Activated CD4-positive, alpha-beta T cell treated with anti-CD3 and anti-CD28 coated beads, Interleukin-2, amount 10 ng/mL, durations not matched to agents 7 days and 5 days (primary cell): ENCODE measurements around the gene PSME3. TPM values are rescaled to one million over a fixed set of nuclear protein-coding genes. Genes with fewer than 3 reads are reported as not detected.
"Not testable (repeated sequence)": the region's sequence is repeated elsewhere in the genome, so short reads cannot be mapped to it uniquely, and the experiment has no call there.

ENCODE experiments used
- CTCF ChIA-PET: fragments of 350-600 bp; sonication (Branson Sonifier 250); formaldehyde crosslinking; loops from one replicate; lab custom pipeline; 2021; ENCODE audit warnings: antibody characterized with exemption; lab: Charles Lee
- POLR2A ChIA-PET: fragments of 350-600 bp; sonication (Branson Sonifier 250); formaldehyde crosslinking; loops from one replicate; lab custom pipeline; 2021; ENCODE audit warnings: antibody characterized with exemption; lab: Charles Lee
- DNase-seq: peaks from one replicate; pipeline ENCODE4 v3.0.0-alpha.2; 2020
- H3K27ac Mint-ChIP-seq: one replicate; pipeline ENCODE4 v1.8.0; 2021; ENCODE audit warnings: mild to moderate bottlenecking, moderate library complexity, mixed read lengths
- H3K27me3 Mint-ChIP-seq: one replicate; pipeline ENCODE4 v1.8.0; 2021; ENCODE audit warnings: mixed read lengths
- H3K36me3 Mint-ChIP-seq: one replicate; pipeline ENCODE4 v1.8.0; 2021; ENCODE audit warnings: low read depth, mixed read lengths
- H3K4me1 Mint-ChIP-seq: one replicate; pipeline ENCODE4 v1.8.0; 2021; ENCODE audit warnings: mixed read lengths
- H3K4me3 Mint-ChIP-seq: one replicate; pipeline ENCODE4 v1.8.0; 2021; ENCODE audit warnings: mild to moderate bottlenecking, moderate library complexity, mixed read lengths
- H3K9me3 Mint-ChIP-seq: one replicate; pipeline ENCODE4 v1.8.0; 2021; ENCODE audit warnings: mixed read lengths
- total RNA-seq, 2 experiments: library from RNA; stranded (reverse); gene quantifications; one replicate each; pipeline ENCODE4 v1.2.3, GENCODE V29; 2021

The PSME3 gene
- total RNA-seq, 2 experiments from 2014 or later, result 110 to 111 TPM

- Mint-ChIP-seq H3K36me3 (no peaks in the 10 kb centered on the region), H3K27ac (no peak overlapping the region), H3K4me3 (no peak overlapping the region), H3K4me1 (no peaks in the 10 kb centered on the region), H3K9me3 (peaks cover 5% of the 10 kb centered on the region), H3K27me3 (peaks cover 20% of the 10 kb centered on the region)
- ChIA-PET POLR2A (no interaction called here), CTCF (no interaction called here)
- DNase-seq, result no peak
Measured at GRCh38 chr17:42873315-42873714, 40.1 kb downstream of the PSME3 start.

- H3K4me3 Mint-ChIP-seq, H3K27ac Mint-ChIP-seq, POLR2A ChIA-PET, H3K4me1 Mint-ChIP-seq, H3K9me3 Mint-ChIP-seq, CTCF ChIA-PET, DNase-seq, H3K36me3 Mint-ChIP-seq: not testable (repeated sequence)
- H3K27me3 Mint-ChIP-seq, result peaks cover 25% of the 10 kb centered on the region
Measured at GRCh38 chr17:42873932-42874695, 40.9 kb downstream of the PSME3 start.

DNA sequence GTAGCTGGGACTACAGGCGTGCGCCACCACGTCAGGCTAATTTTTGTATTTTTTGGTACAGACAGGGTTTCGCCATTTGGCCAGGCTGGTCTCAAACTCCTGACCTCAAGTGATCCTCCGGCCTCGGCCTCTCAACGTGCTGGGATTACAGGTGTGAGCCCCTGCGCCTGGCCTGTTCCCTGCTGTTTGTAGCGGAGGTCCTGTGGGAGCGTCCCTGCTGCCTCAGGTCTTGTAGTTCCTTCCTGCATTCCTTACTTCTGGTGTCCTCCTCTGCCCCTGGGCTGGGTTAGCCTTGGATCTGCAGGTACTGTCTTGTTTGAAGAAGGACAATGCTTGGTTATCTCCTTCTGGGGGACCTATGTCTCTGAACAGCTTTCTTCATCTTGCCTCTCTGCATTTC lies 43.8 kb downstream of the PSME3 start:
- ChIA-PET POLR2A (no interaction called here), CTCF (no interaction called here)
- DNase-seq, result no peak
- Mint-ChIP-seq H3K4me3 (no peak overlapping the region), H3K36me3 (no peaks in the 10 kb centered on the region), H3K9me3 (no peaks in the 10 kb centered on the region), H3K27me3 (peaks cover 24% of the 10 kb centered on the region), H3K4me1 (no peaks in the 10 kb centered on the region), H3K27ac (no peak overlapping the region)

GRCh38 chr17:42878123-42878880 lies 45.1 kb downstream of the PSME3 start:
- ChIA-PET CTCF (interaction anchor here (0.7 kb wide), 1 partner anchor 33 kb away, joined by 3 read pairs; no protein-coding TSS in a partner anchor), POLR2A (no interaction called here)
- no peaks in the 10 kb centered on the region for H3K4me1 Mint-ChIP-seq
- H3K4me3 Mint-ChIP-seq, result no peak overlapping the region
- H3K27ac Mint-ChIP-seq, result no peak overlapping the region
- no peaks in the 10 kb centered on the region for H3K9me3 Mint-ChIP-seq
- no peak for DNase-seq
- no peaks in the 10 kb centered on the region for H3K36me3 Mint-ChIP-seq
- H3K27me3 Mint-ChIP-seq, result peaks cover 24% of the 10 kb centered on the region

GRCh38 chr17:42878924-42879595 lies 45.9 kb downstream of the PSME3 start:
- H3K27ac Mint-ChIP-seq, result no peak overlapping the region
- H3K9me3 Mint-ChIP-seq, result no peaks in the 10 kb centered on the region
- no peaks in the 10 kb centered on the region for H3K36me3 Mint-ChIP-seq
- no peak for DNase-seq
- H3K27me3 Mint-ChIP-seq, result peaks cover 24% of the 10 kb centered on the region
- ChIA-PET POLR2A (no interaction called here), CTCF (interaction anchor here (0.7 kb wide), 1 partner anchor 34 kb away, joined by 3 read pairs; no protein-coding TSS in a partner anchor)
- H3K4me3 Mint-ChIP-seq, result no peak overlapping the region
- H3K4me1 Mint-ChIP-seq, result no peaks in the 10 kb centered on the region

DNA sequence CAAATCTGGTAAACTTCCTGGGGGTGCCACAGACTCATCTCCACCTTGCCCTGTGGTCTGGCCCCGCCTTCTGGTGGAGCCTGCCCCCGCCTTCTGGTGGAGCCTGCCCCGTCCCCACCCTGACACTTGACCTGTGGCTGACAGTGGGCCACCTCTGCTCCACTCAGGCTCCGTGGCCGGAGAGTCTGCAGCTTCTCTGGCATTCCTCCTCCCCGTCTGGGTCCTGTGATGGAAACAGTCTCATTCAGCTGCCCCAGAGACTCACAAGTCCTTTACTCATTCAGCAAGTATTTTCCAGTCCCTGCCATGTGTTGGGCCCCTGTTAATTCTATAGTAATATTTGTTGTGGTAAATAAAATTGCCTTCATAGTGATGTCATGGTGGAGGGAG lies 46.4 kb downstream of the PSME3 start:
- Mint-ChIP-seq H3K27me3 (peaks cover 24% of the 10 kb centered on the region), H3K4me1 (no peaks in the 10 kb centered on the region), H3K9me3 (no peaks in the 10 kb centered on the region), H3K36me3 (no peaks in the 10 kb centered on the region), H3K27ac (no peak overlapping the region), H3K4me3 (no peak overlapping the region)
- ChIA-PET POLR2A (no interaction called here), CTCF (no interaction called here)
- no peak for DNase-seq

DNA sequence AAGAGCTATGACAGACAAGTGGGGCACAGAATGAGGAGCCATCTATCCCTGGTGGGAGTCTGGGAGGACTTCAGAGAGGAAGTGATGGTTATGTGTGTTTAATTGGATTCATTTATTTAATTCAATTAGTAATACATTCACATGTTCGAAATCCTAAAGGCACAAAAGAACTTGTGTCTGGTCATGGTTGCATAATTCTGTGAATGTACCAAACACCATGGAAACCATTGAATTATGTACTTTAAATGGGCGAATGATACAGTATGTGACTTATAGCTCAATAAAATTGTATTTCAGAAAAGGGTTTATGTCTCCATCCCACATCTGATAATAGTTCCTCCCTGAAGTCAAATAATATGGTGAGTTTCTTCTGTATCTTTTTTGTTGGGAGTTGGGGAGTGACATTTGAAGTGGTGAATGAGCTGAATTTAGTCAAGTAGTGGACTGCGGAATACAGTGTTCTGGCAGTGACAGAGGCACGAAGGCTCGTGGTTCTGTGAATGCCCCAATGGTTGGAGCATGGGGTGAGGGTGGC lies 47.6 kb downstream of the PSME3 start:
- no peak overlapping the region for H3K4me3 Mint-ChIP-seq
- ChIA-PET CTCF (no interaction called here), POLR2A (no interaction called here)
- no peaks in the 10 kb centered on the region for H3K36me3 Mint-ChIP-seq
- peaks cover 27% of the 10 kb centered on the region for H3K27me3 Mint-ChIP-seq
- H3K27ac Mint-ChIP-seq, result no peak overlapping the region
- no peak for DNase-seq
- H3K9me3 Mint-ChIP-seq, result no peaks in the 10 kb centered on the region
- no peaks in the 10 kb centered on the region for H3K4me1 Mint-ChIP-seq

GRCh38 chr17:42881706-42882105 lies 48.5 kb downstream of the PSME3 start:
- H3K4me1 Mint-ChIP-seq, POLR2A ChIA-PET, H3K4me3 Mint-ChIP-seq, H3K36me3 Mint-ChIP-seq, H3K27ac Mint-ChIP-seq, H3K9me3 Mint-ChIP-seq, CTCF ChIA-PET, DNase-seq: not testable (repeated sequence)
- H3K27me3 Mint-ChIP-seq, result peaks cover 25% of the 10 kb centered on the region

DNA sequence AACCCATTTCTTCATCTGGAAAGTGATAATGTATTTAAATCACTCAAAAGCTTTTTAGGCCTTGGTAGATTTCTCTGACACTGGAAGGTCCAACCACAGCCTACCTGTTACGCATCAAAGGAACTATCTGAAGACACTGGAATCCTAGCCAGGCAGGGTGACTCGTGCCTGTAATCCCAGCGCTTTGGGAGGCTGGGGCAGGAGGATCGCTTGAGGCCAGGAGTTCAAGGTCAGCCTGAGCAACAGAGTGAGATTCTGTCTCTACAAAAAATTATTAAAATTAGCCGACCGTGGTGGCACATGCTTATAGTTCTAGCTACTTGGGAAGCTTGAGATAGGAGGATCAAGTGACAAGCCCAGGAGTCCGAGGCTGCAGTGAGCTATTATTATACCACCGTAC lies 49.0 kb downstream of the PSME3 start:
- ChIA-PET POLR2A (no interaction called here), CTCF (no interaction called here)
- Mint-ChIP-seq H3K27me3 (peaks cover 23% of the 10 kb centered on the region), H3K36me3 (no peaks in the 10 kb centered on the region), H3K9me3 (no peaks in the 10 kb centered on the region), H3K27ac (no peak overlapping the region), H3K4me1 (no peaks in the 10 kb centered on the region), H3K4me3 (no peak overlapping the region)
- DNase-seq, result no peak

GRCh38 chr17:42883802-42884558 lies 50.8 kb downstream of the PSME3 start:
- no peak overlapping the region for H3K4me3 Mint-ChIP-seq
- CTCF ChIA-PET, result interaction anchor here (0.6 kb wide), 1 partner anchor 185 kb away, joined by 5 read pairs; no protein-coding TSS in a partner anchor
- H3K4me1 Mint-ChIP-seq, result no peaks in the 10 kb centered on the region
- H3K36me3 Mint-ChIP-seq, result no peaks in the 10 kb centered on the region
- no peak overlapping the region for H3K27ac Mint-ChIP-seq
- no peak for DNase-seq
- peaks cover 10% of the 10 kb centered on the region for H3K27me3 Mint-ChIP-seq
- POLR2A ChIA-PET, result no interaction called here
- no peaks in the 10 kb centered on the region for H3K9me3 Mint-ChIP-seq

GRCh38 chr17:42885806-42886205 lies 52.6 kb downstream of the PSME3 start:
- ChIA-PET CTCF (interaction anchor here (0.6 kb wide), 1 partner anchor 158 kb away, joined by 3 read pairs; no protein-coding TSS in a partner anchor), POLR2A (interaction anchor here (0.6 kb wide), 1 partner anchor 111 kb away, joined by 3 read pairs; no protein-coding TSS in a partner anchor)
- H3K27me3 Mint-ChIP-seq, result peaks cover 11% of the 10 kb centered on the region
- DNase-seq, H3K36me3 Mint-ChIP-seq, H3K4me1 Mint-ChIP-seq, H3K9me3 Mint-ChIP-seq, H3K27ac Mint-ChIP-seq, H3K4me3 Mint-ChIP-seq: not testable (repeated sequence)
